GM18520 (cell line): ENCODE results near the gene KLK2.

Experiments used
- ATAC-seq: cut with Tn5 transposase; IDR thresholded peaks from one replicate; pipeline ENCODE4 v1.9.1; 2021; ENCODE audit not compliant: unreplicated experiment

The KLK2 gene

DNA sequence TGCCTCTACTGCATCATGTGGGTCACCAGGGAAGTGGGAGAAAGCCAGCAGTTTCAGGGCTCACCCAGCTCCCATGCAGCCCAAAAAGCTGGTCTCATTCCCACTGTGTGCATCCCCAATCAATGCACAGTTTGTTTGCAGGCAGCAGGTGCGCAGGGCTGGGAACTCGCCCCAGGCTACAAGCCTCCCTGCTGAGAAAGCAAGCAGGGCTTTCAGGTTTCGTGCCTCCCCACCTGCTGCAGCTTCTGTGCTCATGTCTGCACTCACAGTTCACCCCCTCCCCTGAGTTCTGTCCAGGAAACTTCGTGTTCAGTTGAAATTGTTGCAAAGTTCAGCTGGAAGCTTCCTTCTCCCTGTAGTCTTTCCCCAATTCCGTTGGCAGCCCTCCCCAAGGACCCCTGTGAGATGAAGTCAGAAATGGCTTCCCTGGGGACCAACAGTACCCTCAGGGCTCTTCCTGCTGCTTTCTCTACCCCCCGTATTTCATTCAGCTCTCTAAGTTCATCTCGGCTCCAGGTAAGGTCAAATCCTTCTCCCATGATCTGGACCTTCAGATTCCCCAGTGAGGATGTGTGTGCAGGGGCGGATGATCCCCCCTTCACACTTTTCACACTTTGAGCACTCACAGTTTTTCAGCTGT lies 28.8 kb upstream of the KLK2 start:
- no peak for ATAC-seq

DNA sequence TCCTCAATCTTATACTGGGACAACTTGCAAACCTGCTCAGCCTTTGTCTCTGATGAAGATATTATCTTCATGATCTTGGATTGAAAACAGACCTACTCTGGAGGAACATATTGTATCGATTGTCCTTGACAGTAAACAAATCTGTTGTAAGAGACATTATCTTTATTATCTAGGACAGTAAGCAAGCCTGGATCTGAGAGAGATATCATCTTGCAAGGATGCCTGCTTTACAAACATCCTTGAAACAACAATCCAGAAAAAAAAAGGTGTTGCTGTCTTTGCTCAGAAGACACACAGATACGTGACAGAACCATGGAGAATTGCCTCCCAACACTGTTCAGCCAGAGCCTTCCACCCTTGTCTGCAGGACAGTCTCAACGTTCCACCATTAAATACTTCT lies 22.5 kb upstream of the KLK2 start:
- ATAC-seq, result no peak

DNA sequence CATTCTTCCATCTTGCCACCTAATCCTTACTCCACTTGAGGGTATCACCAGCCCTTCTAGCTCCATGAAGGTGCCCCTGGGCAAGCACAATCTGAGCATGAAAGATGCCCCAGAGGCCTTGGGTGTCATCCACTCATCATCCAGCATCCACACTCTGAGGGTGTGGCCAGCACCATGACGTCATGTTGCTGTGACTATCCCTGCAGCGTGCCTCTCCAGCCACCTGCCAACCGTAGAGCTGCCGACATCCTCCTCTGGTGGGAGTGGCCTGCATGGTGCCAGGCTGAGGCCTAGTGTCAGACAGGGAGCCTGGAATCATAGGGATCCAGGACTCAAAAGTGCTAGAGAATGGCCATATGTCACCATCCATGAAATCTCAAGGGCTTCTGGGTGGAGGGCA lies 21.6 kb upstream of the KLK2 start:
- ATAC-seq, result no peak

DNA sequence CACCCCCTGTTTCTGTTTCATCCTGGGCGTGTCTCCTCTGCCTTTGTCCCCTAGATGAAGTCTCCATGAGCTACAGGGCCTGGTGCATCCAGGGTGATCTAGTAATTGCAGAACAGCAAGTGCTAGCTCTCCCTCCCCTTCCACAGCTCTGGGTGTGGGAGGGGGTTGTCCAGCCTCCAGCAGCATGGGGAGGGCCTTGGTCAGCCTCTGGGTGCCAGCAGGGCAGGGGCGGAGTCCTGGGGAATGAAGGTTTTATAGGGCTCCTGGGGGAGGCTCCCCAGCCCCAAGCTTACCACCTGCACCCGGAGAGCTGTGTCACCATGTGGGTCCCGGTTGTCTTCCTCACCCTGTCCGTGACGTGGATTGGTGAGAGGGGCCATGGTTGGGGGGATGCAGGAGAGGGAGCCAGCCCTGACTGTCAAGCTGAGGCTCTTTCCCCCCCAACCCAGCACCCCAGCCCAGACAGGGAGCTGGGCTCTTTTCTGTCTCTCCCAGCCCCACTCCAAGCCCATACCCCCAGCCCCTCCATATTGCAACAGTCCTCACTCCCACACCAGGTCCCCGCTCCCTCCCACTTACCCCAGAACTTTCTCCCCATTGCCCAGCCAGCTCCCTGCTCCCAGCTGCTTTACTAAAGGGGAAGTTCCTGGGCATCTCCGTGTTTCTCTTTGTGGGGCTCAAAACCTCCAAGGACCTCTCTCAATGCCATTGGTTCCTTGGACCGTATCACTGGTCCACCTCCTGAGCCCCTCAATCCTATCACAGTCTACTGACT lies 18.4 kb upstream of the KLK2 start, which contains the start of gene KLK3:
TSS of gene KLK3 (plus strand) at position 280 of the 775 bp plus-strand sequence. CDS start at position 321, 41 bp downstream.
- no peak for ATAC-seq

DNA sequence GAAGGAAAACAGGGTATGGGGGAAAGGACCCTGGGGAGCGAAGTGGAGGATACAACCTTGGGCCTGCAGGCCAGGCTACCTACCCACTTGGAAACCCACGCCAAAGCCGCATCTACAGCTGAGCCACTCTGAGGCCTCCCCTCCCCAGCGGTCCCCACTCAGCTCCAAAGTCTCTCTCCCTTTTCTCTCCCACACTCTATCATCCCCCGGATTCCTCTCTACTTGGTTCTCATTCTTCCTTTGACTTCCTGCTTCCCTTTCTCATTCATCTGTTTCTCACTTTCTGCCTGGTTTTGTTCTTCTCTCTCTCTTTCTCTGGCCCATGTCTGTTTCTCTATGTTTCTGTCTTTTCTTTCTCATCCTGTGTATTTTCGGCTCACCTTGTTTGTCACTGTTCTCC lies 15.9 kb upstream of the KLK2 start:
- ATAC-seq, result no peak

DNA sequence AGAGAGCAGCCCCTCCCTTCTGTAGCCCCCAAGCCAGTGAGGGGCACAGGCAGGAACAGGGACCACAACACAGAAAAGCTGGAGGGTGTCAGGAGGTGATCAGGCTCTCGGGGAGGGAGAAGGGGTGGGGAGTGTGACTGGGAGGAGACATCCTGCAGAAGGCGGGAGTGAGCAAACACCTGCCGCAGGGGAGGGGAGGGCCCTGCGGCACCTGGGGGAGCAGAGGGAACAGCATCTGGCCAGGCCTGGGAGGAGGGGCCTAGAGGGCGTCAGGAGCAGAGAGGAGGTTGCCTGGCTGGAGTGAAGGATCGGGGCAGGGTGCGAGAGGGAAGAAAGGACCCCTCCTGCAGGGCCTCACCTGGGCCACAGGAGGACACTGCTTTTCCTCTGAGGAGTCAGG lies 14.4 kb upstream of the KLK2 start:
- no peak for ATAC-seq

DNA sequence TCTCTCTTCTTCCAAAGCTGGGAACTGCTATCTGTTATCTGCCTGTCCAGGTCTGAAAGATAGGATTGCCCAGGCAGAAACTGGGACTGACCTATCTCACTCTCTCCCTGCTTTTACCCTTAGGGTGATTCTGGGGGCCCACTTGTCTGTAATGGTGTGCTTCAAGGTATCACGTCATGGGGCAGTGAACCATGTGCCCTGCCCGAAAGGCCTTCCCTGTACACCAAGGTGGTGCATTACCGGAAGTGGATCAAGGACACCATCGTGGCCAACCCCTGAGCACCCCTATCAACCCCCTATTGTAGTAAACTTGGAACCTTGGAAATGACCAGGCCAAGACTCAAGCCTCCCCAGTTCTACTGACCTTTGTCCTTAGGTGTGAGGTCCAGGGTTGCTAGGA lies 13.4 kb upstream of the KLK2 start:
- ATAC-seq, result no peak

DNA sequence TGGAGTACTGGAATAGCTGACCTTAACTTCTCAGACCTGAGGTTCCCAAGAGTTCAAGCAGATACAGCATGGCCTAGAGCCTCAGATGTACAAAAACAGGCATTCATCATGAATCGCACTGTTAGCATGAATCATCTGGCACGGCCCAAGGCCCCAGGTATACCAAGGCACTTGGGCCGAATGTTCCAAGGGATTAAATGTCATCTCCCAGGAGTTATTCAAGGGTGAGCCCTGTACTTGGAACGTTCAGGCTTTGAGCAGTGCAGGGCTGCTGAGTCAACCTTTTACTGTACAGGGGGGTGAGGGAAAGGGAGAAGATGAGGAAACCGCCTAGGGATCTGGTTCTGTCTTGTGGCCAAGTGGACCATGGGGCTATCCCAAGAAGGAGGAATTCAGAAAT lies 12.2 kb upstream of the KLK2 start:
- ATAC-seq, result no peak

DNA sequence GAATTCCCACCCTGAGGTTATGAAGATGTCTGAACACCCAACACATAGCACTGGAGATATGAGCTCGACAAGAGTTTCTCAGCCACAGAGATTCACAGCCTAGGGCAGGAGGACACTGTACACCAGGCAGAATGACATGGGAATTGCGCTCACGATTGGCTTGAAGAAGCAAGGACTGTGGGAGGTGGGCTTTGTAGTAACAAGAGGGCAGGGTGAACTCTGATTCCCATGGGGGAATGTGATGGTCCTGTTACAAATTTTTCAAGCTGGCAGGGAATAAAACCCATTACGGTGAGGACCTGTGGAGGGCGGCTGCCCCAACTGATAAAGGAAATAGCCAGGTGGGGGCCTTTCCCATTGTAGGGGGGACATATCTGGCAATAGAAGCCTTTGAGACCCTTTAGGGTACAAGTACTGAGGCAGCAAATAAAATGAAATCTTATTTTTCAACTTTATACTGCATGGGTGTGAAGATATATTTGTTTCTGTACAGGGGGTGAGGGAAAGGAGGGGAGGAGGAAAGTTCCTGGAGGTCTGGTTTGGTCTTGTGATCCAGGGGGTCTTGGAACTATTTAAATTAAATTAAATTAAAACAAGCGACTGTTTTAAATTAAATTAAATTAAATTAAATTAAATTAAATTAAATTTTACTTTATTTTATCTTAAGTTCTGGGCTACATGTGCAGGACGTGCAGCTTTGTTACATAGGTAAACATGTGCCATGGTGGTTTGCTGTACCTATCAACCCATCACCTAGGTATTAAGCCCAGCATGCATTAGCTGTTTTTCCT lies 11.5 kb upstream of the KLK2 start:
- ATAC-seq, result no peak

DNA sequence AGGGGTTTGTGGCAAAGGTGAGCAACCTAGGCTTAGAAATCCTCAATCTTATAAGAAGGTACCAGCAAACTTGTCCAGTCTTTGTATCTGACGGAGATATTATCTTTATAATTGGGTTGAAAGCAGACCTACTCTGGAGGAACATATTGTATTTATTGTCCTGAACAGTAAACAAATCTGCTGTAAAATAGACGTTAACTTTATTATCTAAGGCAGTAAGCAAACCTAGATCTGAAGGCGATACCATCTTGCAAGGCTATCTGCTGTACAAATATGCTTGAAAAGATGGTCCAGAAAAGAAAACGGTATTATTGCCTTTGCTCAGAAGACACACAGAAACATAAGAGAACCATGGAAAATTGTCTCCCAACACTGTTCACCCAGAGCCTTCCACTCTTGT lies 3.8 kb upstream of the KLK2 start:
- ATAC-seq, result no peak

DNA sequence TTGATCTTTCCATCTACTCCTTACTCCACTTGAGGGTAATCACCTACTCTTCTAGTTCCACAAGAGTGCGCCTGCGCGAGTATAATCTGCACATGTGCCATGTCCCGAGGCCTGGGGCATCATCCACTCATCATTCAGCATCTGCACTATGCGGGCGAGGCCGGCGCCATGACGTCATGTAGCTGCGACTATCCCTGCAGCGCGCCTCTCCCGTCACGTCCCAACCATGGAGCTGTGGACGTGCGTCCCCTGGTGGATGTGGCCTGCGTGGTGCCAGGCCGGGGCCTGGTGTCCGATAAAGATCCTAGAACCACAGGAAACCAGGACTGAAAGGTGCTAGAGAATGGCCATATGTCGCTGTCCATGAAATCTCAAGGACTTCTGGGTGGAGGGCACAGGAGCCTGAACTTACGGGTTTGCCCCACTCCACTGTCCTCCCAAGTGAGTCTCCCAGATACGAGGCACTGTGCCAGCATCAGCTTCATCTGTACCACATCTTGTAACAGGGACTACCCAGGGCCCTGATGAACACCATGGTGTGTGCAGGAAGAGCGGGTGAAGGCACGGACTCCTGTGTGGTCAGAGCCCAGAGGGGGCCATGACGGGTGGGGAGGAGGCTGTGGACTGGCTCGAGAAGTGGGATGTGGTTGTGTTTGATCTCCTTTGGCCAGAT lies 2.7 kb upstream of the KLK2 start:
- ATAC-seq, result no peak

DNA sequence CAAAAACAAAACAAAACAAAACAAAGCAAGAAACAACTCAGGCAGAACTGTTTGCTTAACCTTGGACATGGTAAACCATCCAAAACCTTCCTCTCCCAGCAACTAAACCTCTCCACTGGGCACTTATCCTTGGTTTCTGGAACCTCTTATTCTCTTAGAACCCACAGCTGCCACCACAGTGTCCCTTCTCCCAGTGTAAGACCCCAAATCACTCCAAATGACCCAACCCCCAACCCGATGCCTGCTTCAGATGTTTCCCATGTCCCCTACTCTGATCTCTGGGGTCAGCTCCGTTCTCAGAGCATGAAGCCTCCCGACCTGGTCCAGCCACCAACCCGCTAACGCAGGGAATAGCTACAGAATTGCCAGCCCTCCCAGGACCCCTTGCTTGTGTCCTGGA lies 972 bp downstream of the KLK2 start:
- no peak for ATAC-seq

DNA sequence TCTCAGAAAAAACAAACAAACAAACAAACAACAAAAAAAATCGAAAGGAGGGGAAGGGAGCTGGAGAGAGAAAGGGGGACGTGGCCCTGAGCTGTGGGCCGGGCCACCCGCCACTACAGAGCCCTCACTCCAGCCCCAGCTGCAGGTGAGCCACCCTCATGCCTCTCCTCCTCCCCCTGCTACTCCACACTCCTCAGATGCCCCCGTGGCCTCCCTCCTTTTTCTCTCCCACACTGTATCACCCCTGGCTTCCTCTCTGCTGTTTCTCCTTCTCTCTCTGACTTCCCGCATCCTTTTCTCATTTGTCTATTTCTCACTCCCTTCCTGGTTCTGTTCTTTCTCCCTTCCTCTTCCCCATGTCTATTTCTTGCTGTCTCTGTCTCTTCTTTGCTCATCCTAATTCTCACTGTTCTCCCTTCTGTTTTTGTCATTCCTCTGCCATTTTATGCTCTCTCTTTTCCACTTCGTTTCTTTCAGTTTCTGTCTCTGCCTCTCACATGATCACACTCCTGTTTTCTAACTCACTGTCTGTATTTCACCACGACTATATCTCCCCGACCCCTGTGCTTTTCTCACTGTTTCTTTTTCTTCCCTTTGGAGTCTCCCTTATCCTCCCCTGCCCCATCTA lies 2.7 kb downstream of the KLK2 start:
- no peak for ATAC-seq

DNA sequence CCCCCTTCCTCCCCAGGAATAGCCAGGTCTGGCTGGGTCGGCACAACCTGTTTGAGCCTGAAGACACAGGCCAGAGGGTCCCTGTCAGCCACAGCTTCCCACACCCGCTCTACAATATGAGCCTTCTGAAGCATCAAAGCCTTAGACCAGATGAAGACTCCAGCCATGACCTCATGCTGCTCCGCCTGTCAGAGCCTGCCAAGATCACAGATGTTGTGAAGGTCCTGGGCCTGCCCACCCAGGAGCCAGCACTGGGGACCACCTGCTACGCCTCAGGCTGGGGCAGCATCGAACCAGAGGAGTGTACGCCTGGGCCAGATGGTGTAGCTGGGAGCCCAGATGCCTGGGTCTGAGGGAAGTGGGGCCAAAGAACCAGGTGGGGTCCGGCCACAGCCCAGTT lies 3.2 kb downstream of the KLK2 start:
- ATAC-seq, result no peak

DNA sequence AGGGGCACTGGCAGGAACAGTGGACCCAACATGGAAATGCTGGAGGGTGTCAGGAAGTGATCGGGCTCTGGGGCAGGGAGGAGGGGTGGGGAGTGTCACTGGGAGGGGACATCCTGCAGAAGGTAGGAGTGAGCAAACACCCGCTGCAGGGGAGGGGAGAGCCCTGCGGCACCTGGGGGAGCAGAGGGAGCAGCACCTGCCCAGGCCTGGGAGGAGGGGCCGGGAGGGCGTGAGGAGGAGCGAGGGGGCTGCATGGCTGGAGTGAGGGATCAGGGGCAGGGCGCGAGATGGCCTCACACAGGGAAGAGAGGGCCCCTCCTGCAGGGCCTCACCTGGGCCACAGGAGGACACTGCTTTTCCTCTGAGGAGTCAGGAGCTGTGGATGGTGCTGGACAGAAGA lies 4.1 kb downstream of the KLK2 start:
- no peak for ATAC-seq

DNA sequence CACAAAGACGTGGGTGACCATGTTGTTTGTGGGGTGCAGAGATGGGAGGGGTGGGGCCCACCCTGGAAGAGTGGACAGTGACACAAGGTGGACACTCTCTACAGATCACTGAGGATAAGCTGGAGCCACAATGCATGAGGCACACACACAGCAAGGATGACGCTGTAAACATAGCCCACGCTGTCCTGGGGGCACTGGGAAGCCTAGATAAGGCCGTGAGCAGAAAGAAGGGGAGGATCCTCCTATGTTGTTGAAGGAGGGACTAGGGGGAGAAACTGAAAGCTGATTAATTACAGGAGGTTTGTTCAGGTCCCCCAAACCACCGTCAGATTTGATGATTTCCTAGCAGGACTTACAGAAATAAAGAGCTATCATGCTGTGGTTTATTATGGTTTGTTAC lies 5.6 kb downstream of the KLK2 start:
- no peak for ATAC-seq

DNA sequence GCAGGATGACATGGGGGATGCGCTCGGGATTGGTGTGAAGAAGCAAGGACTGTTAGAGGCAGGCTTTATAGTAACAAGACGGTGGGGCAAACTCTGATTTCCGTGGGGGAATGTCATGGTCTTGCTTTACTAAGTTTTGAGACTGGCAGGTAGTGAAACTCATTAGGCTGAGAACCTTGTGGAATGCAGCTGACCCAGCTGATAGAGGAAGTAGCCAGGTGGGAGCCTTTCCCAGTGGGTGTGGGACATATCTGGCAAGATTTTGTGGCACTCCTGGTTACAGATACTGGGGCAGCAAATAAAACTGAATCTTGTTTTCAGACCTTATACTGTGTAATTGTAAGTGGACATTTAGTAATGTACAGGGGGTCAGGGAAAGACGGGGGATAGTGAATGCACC lies 7.0 kb downstream of the KLK2 start:
- ATAC-seq, result no peak

DNA sequence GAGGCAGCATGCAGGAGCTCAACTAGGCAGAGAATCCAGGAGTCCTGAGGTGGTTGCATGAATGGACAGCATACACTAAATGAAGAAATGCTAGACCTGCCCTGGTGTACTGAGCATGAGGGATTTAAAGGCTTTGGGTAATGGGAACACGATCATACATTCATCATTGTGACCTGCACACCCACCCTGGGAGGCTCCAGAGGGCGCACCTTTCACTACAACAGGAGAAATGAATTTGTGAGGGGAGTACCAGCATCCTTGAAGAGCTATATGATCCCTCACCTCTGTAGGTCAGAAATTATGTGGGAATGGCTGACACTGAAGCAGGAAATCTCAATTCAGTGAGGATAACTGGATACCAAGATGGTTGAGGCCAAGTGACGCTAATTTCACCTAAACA lies 8.9 kb downstream of the KLK2 start:
- ATAC-seq, result no peak

DNA sequence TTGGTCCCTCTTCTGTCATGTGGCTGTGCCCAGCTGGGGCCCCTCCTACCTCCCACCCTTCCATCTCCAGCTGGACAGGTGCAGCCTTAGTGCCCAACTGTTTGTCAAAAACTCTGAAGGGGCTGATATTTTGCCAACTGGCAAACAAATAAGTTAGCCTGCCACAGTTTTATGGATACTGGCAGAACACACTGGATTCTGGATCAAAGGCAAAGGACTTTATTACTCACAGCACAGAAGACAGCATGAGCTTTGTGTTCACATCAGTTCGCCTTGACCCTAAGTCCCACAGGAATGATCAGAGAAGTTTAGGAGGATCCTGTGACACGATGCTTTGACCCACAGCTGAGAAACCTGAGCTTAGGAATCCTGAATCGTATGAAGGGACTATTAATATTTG lies 16.4 kb downstream of the KLK2 start:
- ATAC-seq, result no peak

DNA sequence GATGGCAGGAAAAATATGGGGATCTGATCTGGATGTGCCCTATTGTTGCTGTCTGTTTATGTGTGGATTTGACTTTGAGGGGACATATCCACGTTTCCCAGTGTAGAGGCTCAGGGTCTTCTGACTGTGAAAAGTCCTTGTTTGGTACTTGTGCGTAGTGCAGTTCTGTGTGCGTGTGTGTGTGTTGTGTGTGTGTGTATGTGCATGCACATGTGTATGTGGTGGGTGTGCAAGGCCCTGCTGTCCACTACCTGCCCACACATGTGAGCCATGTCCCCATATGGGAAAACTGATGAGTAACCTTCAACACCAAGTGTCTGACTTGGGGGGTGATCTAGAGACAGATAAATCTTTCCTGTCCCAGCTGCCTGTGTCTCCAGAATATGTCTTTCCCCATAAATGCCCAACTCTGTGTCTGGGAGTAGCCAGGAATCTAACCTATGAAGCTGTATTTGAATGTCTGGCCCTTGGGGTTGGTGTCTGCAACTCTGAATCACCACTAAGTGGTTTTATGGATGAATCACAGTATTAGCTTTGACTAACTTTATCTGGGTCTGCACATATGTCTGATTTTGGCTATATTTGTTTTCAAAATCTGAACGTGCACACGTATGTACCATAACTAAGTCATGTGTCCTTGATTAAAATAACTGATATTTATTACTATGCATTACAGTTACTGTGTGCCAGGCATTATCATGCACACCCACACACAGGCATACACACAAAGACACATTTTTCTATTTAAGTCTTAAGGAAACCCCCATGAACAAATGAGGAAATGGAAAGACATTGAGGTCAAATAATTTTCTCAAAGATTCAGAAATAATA lies 17.4 kb downstream of the KLK2 start:
- no peak for ATAC-seq
